Measurements from ENCODE around the gene HK2.
"Not testable (repeated sequence)": the region's sequence is repeated elsewhere in the genome, so short reads cannot be mapped to it uniquely, and the experiment has no call there.

The HK2 gene

GRCh38 chr2:74906395-74906794 lies 72.5 kb downstream of the HK2 start:
- DNase-seq, result no peak

- not testable (repeated sequence) for DNase-seq
These were observed 73.6 kb downstream of the HK2 start for GRCh38 chr2:74907560-74907959.

- no peak for DNase-seq
These were observed 75.0 kb downstream of the HK2 start for GRCh38 chr2:74908748-74909444.

GRCh38 chr2:74910245-74910644 lies 76.3 kb downstream of the HK2 start:
- no peak for DNase-seq

GRCh38 chr2:74911061-74911460 lies 77.1 kb downstream of the HK2 start:
- DNase-seq, result no peak

- DNase-seq, result no peak
These were observed 81.8 kb downstream of the HK2 start for GRCh38 chr2:74915743-74916142.

GRCh38 chr2:74916394-74916793 lies 82.5 kb downstream of the HK2 start:
- DNase-seq, result no peak

GRCh38 chr2:74917702-74918619 lies 84.0 kb downstream of the HK2 start:
- no peak for DNase-seq

GRCh38 chr2:74919827-74920226 lies 85.9 kb downstream of the HK2 start:
- DNase-seq, result peak; percentile 62

GRCh38 chr2:74921236-74921736 lies 87.4 kb downstream of the HK2 start:
- no peak for DNase-seq

GRCh38 chr2:74922592-74923227 lies 88.8 kb downstream of the HK2 start:
- DNase-seq, result no peak

- DNase-seq, result no peak
These were observed 90.7 kb downstream of the HK2 start for GRCh38 chr2:74924463-74925265.

GRCh38 chr2:74925361-74925786 lies 91.4 kb downstream of the HK2 start:
- DNase-seq, result no peak

GRCh38 chr2:74927621-74928020 lies 93.7 kb downstream of the HK2 start:
- DNase-seq, result no peak

GRCh38 chr2:74930811-74931486 lies 97.0 kb downstream of the HK2 start:
- no peak for DNase-seq

GRCh38 chr2:74931940-74932339 lies 98.0 kb downstream of the HK2 start:
- no peak for DNase-seq

- DNase-seq, result no peak
These were observed 102.1 kb downstream of the HK2 start for GRCh38 chr2:74935975-74936391.

- no peak for DNase-seq
These were observed 103.4 kb downstream of the HK2 start for GRCh38 chr2:74937221-74937880.

GRCh38 chr2:74938264-74938663 lies 104.3 kb downstream of the HK2 start:
- no peak for DNase-seq

GRCh38 chr2:74939919-74940812 lies 106.2 kb downstream of the HK2 start:
- no peak for DNase-seq
